Common myeloid progenitor, CD34-positive (primary cell): ENCODE data around the gene MDGA2.

ENCODE experiments used
- CTCF ChIA-PET: fragments of 350-600 bp; sonication (Branson Sonifier 250); formaldehyde crosslinking; loops from one replicate; lab custom pipeline; 2021; ENCODE audit warnings: antibody characterized with exemption; lab: Charles Lee
- POLR2A ChIA-PET: fragments of 350-600 bp; sonication (Branson Sonifier 250); formaldehyde crosslinking; loops from one replicate; lab custom pipeline; 2021; ENCODE audit warnings: antibody characterized with exemption; lab: Charles Lee
- DNase-seq, 3 donors: peaks; one replicate each; pipeline versions ENCODE4 v3.0.0 to v3.0.0-alpha.2; 2013
- H3K27ac ChIP-seq, 2 experiments: 1 replicate in 1 of 2; 2 replicates in 1 of 2; pipeline ENCODE4 v1.7.0; 2013; ENCODE audit warnings: inconsistent platforms in 2 of 2, low read length in 2 of 2, mild to moderate bottlenecking in 2 of 2, low read depth in 1 of 2, moderate library complexity in 1 of 2; ENCODE audit not compliant: severe bottlenecking in 2 of 2, insufficient read depth in 1 of 2, poor library complexity in 1 of 2
- H3K27me3 ChIP-seq, 5 experiments: replicated peaks in 2 of 5; 1 replicate in 3 of 5; 2 replicates in 2 of 5; pipeline versions ENCODE4 v1.6.1 to v1.7.0; 2013; ENCODE audit warnings: low read length in 4 of 5, mild to moderate bottlenecking in 2 of 5, moderate library complexity in 2 of 5, inconsistent platforms in 1 of 5; ENCODE audit not compliant: insufficient read depth in 5 of 5, control insufficient read depth in 4 of 5
- H3K36me3 ChIP-seq, 4 experiments: 1 replicate in 2 of 4; 2 replicates in 2 of 4; pipeline versions ENCODE4 v1.6.1 to v1.7.0; 2013; ENCODE audit warnings: low read length in 3 of 4, control low read depth in 1 of 4, mild to moderate bottlenecking in 1 of 4; ENCODE audit not compliant: control insufficient read depth in 4 of 4, insufficient read depth in 4 of 4
- H3K4me1 ChIP-seq, 4 experiments: 1 replicate in 3 of 4; 2 replicates in 1 of 4; pipeline versions ENCODE4 v1.6.1 to v1.7.1; 2013; ENCODE audit warnings: low read length in 3 of 4, mild to moderate bottlenecking in 3 of 4, control low read depth in 1 of 4, inconsistent platforms in 1 of 4, moderate library complexity in 1 of 4; ENCODE audit not compliant: control insufficient read depth in 4 of 4, insufficient read depth in 4 of 4; ENCODE audit errors: control extremely low read depth in 1 of 4
- H3K4me3 ChIP-seq, 7 experiments: 1 replicate in 4 of 7; 2 replicates in 3 of 7; pipeline versions ENCODE4 v1.5.1 to v1.7.0; 2013; ENCODE audit warnings: mild to moderate bottlenecking in 7 of 7, low read length in 6 of 7, moderate library complexity in 6 of 7, inconsistent platforms in 2 of 7, low read depth in 2 of 7, control low read depth in 1 of 7; ENCODE audit not compliant: insufficient read depth in 4 of 7, control insufficient read depth in 1 of 7; ENCODE audit errors: extremely low read depth in 1 of 7
- H3K9me3 ChIP-seq, 5 experiments: 1 replicate in 4 of 5; 2 replicates in 1 of 5; pipeline versions ENCODE4 v1.6.1 to v1.7.1; 2013; ENCODE audit warnings: low read length in 4 of 5, mild to moderate bottlenecking in 2 of 5, inconsistent platforms in 1 of 5, low read depth in 1 of 5, moderate library complexity in 1 of 5; ENCODE audit not compliant: control insufficient read depth in 4 of 5, insufficient read depth in 2 of 5; ENCODE audit errors: control extremely low read depth in 1 of 5
- WGBS: methylation state at CpG from one replicate; pipeline ENCODE4 v1.1.5; 2013; ENCODE audit not compliant: insufficient coverage; 5-methylcytosine and 5-hydroxymethylcytosine counted together

MDGA2 gene

GRCh38 chr14:47507861-47508260, 167.5 kb downstream of the MDGA2 start:
- no peak overlapping the region for H3K4me3 ChIP-seq
- H3K27ac ChIP-seq, result no peak overlapping the region
- CTCF ChIA-PET, result no interaction called here
- no peak for DNase-seq
- 100% methylated on average over 1 of the region's 2 CpGs for WGBS
- H3K36me3 ChIP-seq, result no peaks in the 10 kb centered on the region
- H3K27me3 ChIP-seq, result no peaks in the 10 kb centered on the region
- POLR2A ChIA-PET, result no interaction called here
- peaks cover 0 to 1% (median 0%) of the 10 kb centered on the region in 5 experiments for H3K9me3 ChIP-seq
- no peaks in the 10 kb centered on the region for H3K4me1 ChIP-seq

- Histone ChIP-seq H3K27ac (no peak overlapping the region), H3K36me3 (no peaks in the 10 kb centered on the region), H3K4me3 (no peak overlapping the region), H3K27me3 (no peaks in the 10 kb centered on the region), H3K4me1 (no peaks in the 10 kb centered on the region), H3K9me3 (no peaks in the 10 kb centered on the region)
- ChIA-PET CTCF (no interaction called here), POLR2A (no interaction called here)
- WGBS, result no CpG with 5 or more reads among the region's 1 CpG
- DNase-seq, result no peak
These were observed 175.0 kb downstream of the MDGA2 start for GRCh38 chr14:47500369-47500768.

DNA sequence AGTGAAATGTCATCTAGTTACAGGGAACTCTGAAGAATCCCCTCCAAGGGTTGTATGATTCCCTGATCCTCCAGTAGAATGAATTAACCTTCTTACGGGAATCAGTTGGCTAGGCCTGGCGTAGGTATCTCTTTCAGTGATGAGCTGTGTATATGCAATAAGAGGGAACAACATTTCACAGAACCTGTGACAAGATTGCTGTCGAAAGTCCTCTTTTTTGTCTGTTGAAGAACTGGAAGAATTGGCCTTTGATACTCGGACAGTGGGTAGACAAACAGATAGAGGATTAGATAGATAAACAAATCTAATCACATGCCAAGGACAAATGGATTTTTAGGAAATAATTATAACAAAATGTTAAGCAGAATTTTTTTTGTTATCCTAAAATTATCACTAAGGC, 184.6 kb downstream of the MDGA2 start:
- Histone ChIP-seq H3K9me3 (peaks cover 0 to 4% (median 0%) of the 10 kb centered on the region in 5 experiments), H3K27ac (no peak overlapping the region), H3K36me3 (no peaks in the 10 kb centered on the region), H3K4me3 (no peak overlapping the region), H3K27me3 (no peaks in the 10 kb centered on the region), H3K4me1 (no peaks in the 10 kb centered on the region)
- WGBS, result 96% methylated on average over 3 of the region's 4 CpGs
- DNase-seq, result no peak
- CTCF ChIA-PET, result no interaction called here
- POLR2A ChIA-PET, result no interaction called here

DNA sequence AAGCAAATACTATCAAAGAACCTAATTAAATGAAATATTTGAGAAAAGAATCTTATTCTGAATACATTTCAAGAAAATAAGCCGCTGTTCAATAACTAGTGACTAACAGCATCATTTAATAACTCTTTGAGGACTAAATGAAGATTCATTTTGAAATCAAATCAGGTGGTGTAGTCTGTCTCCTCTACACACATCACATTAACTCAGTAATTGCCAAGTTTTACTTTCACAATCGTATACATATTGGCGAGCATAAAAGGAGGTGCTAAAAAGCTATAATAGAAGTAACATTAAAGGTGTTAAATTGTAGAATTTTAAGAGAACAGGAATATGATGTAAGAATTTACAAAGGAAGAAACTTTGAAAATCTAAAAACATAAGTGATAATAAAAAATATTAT, 185.1 kb downstream of the MDGA2 start:
- peak in 1 of 3 donors; percentile 6 for DNase-seq
- no peak overlapping the region for H3K4me3 ChIP-seq
- H3K36me3 ChIP-seq, result no peaks in the 10 kb centered on the region
- H3K4me1 ChIP-seq, result no peaks in the 10 kb centered on the region
- POLR2A ChIA-PET, result no interaction called here
- WGBS, result no CpG with 5 or more reads among the region's 3 CpGs
- peaks cover 0 to 4% (median 0%) of the 10 kb centered on the region in 5 experiments for H3K9me3 ChIP-seq
- no peak overlapping the region for H3K27ac ChIP-seq
- no peaks in the 10 kb centered on the region for H3K27me3 ChIP-seq
- CTCF ChIA-PET, result no interaction called here

GRCh38 chr14:47485421-47485820, 190.0 kb downstream of the MDGA2 start:
- 100% methylated on average over 2 of the region's 2 CpGs for WGBS
- CTCF ChIA-PET, result no interaction called here
- DNase-seq, result no peak

GRCh38 chr14:47483449-47483848, 192.0 kb downstream of the MDGA2 start:
- Histone ChIP-seq H3K27ac (no peak overlapping the region), H3K9me3 (no peaks in the 10 kb centered on the region), H3K27me3 (no peaks in the 10 kb centered on the region), H3K4me1 (no peaks in the 10 kb centered on the region), H3K36me3 (no peaks in the 10 kb centered on the region), H3K4me3 (no peak overlapping the region)
- DNase-seq, result no peak
- ChIA-PET POLR2A (no interaction called here), CTCF (no interaction called here)

More at GRCh38 chr14:47485421-47485820, 190.0 kb downstream of the MDGA2 start:
- Histone ChIP-seq H3K27me3 (no peaks in the 10 kb centered on the region), H3K27ac (no peak overlapping the region), H3K9me3 (no peaks in the 10 kb centered on the region), H3K4me3 (no peak overlapping the region), H3K36me3 (no peaks in the 10 kb centered on the region), H3K4me1 (no peaks in the 10 kb centered on the region)
- POLR2A ChIA-PET, result no interaction called here

DNA sequence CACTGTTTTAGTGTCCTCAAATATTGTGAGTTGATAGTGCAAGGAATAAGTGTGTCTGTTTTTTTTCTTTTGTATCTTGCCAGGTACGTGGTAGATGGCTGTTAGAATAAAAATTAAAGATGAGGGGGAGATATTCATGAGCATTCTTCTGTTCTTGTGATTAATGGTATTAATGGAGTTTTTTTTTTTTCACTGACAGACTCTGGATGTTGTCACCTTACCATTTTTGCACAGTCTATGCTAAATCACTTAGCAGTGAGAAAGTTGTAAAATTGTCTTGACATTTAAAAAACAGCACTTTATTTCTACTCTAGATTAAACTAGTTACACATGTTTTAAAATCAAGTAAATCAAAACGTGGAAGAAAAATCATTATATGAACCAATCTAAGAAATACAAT, 204.3 kb downstream of the MDGA2 start:
- H3K9me3 ChIP-seq, result no peaks in the 10 kb centered on the region
- no peak overlapping the region for H3K4me3 ChIP-seq
- no peaks in the 10 kb centered on the region for H3K27me3 ChIP-seq
- H3K36me3 ChIP-seq, result no peaks in the 10 kb centered on the region
- WGBS, result no CpG with 5 or more reads among the region's 2 CpGs
- H3K4me1 ChIP-seq, result peaks cover 0 to 2% (median 0%) of the 10 kb centered on the region in 4 experiments
- ChIA-PET CTCF (no interaction called here), POLR2A (no interaction called here)
- no peak overlapping the region for H3K27ac ChIP-seq
- no peak for DNase-seq
